Measurements from ENCODE around the gene GPX4. TPM values are rescaled to one million over a fixed set of nuclear protein-coding genes. Genes with fewer than 3 reads are reported as not detected.
A peak's percentile ranks its signal among the peaks of the same experiment; 100 is the strongest.

GPX4 gene
- total RNA-seq, 1 donor from 2014 or later = 300 TPM

- Mint-ChIP-seq H3K4me3 (no peak overlapping the region), H3K27me3 (ENCODE audit: low read depth) (no peaks in the 10 kb centered on the region), H3K4me1 (no peaks in the 10 kb centered on the region), H3K36me3 (ENCODE audit: low read depth) (no peaks in the 10 kb centered on the region), H3K9me3 (no peaks in the 10 kb centered on the region), H3K27ac (ENCODE audit: unreplicated experiment) (no peak overlapping the region)
- DNase-seq (ENCODE audit: low read depth, low spot score) = no peak
- no peak for TF ChIP-seq CTCF (conservative IDR thresholded peaks at IDR 0.05)
These were observed 5.3 kb downstream of the GPX4 start for GRCh38 chr19:1109032-1109551.

- DNase-seq (ENCODE audit: low read depth, low spot score) = no peak
- no peak overlapping the region for H3K4me3 Mint-ChIP-seq
- H3K9me3 Mint-ChIP-seq = no peaks in the 10 kb centered on the region
- no peaks in the 10 kb centered on the region for H3K27me3 Mint-ChIP-seq (ENCODE audit: low read depth)
- TF ChIP-seq CTCF (conservative IDR thresholded peaks at IDR 0.05) = no peak
- H3K27ac Mint-ChIP-seq (ENCODE audit: unreplicated experiment) = no peak overlapping the region
- H3K4me1 Mint-ChIP-seq = no peaks in the 10 kb centered on the region
- no peaks in the 10 kb centered on the region for H3K36me3 Mint-ChIP-seq (ENCODE audit: low read depth)
These were observed 6.2 kb downstream of the GPX4 start for GRCh38 chr19:1109697-1110671.

- H3K27me3 Mint-ChIP-seq (ENCODE audit: low read depth) = no peaks in the 10 kb centered on the region
- TF ChIP-seq CTCF (conservative IDR thresholded peaks at IDR 0.05) = no peak
- DNase-seq (ENCODE audit: low read depth, low spot score) = no peak
- no peak overlapping the region for H3K27ac Mint-ChIP-seq (ENCODE audit: unreplicated experiment)
- no peaks in the 10 kb centered on the region for H3K36me3 Mint-ChIP-seq (ENCODE audit: low read depth)
- H3K9me3 Mint-ChIP-seq = no peaks in the 10 kb centered on the region
- H3K4me1 Mint-ChIP-seq = no peaks in the 10 kb centered on the region
- peak overlapping the region; percentile 47 for H3K4me3 Mint-ChIP-seq
These were observed 7.2 kb downstream of the GPX4 start for GRCh38 chr19:1110809-1111640.

GRCh38 chr19:1111641-1112267 is 8.0 kb downstream of the GPX4 start:
- H3K27ac Mint-ChIP-seq (ENCODE audit: unreplicated experiment) = no peak overlapping the region
- no peaks in the 10 kb centered on the region for H3K36me3 Mint-ChIP-seq (ENCODE audit: low read depth)
- H3K27me3 Mint-ChIP-seq (ENCODE audit: low read depth) = no peaks in the 10 kb centered on the region
- no peaks in the 10 kb centered on the region for H3K9me3 Mint-ChIP-seq
- TF ChIP-seq CTCF (conservative IDR thresholded peaks at IDR 0.05) = no peak
- no peak for DNase-seq (ENCODE audit: low read depth, low spot score)
- no peaks in the 10 kb centered on the region for H3K4me1 Mint-ChIP-seq
- H3K4me3 Mint-ChIP-seq = no peak overlapping the region
